Measurements from ENCODE around the gene SOX6.

GRCh38 chr11:15981292-15981691 lies 375.1 kb downstream of the SOX6 start:
- no peak for TF ChIP-seq CTCF (IDR thresholded peaks at IDR 0.05)
- TF ChIP-seq POLR2A (IDR thresholded peaks at IDR 0.05), result no peak
